ENCODE results near the gene TULP1.

Gene TULP1

DNA sequence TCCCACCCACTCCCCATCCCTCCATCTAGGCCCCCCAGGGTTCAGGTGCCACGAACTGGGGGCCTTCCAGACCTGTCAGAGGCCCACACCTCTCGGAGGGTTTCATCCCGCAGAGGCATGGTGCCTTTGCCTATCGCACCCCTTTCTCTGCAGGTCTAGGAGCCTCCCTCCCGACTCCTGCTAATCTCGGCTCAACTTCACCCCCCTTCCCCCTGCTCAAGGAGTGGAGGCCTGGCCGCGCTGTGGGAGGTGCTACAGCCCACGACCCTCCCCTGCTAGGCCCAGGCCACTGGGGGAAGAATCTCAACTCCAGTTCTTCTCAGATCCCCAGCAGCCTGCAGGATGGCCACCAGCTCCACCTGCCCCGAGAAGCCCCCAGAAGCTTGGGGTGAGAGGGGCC is at the start of gene TULP1:
TSS of gene TULP1 (minus strand) at position 157 of the 400 bp plus-strand sequence. CDS start at position 119, 38 bp downstream.
- Histone ChIP-seq H3K36me3 (ENCODE audit: control insufficient read depth, insufficient read depth, low read length) (no peaks in the 10 kb centered on the region), H3K4me3 (ENCODE audit: low read length) (no peak within 1 kb of the TSS), H3K9ac (ENCODE audit: low read length) (no peak within 1 kb of the TSS), H3K4me1 (ENCODE audit: control insufficient read depth, insufficient read depth, low read length) (peaks cover 4% of the 10 kb centered on the region), H3K27me3 (ENCODE audit: control insufficient read depth, insufficient read depth, low read length) (peaks cover 39% of the 10 kb centered on the region), H3K9me3 (ENCODE audit: control insufficient read depth, low read length) (no peaks in the 10 kb centered on the region)

GRCh38 chr6:35562060-35562459 is 49.4 kb upstream of the TULP1 start:
- H3K4me1 ChIP-seq (ENCODE audit: control insufficient read depth, insufficient read depth, low read length), result no peaks in the 10 kb centered on the region
- no peaks in the 10 kb centered on the region for H3K36me3 ChIP-seq (ENCODE audit: control insufficient read depth, insufficient read depth, low read length)
- no peaks in the 10 kb centered on the region for H3K9me3 ChIP-seq (ENCODE audit: control insufficient read depth, low read length)
- no peaks in the 10 kb centered on the region for H3K27me3 ChIP-seq (ENCODE audit: control insufficient read depth, insufficient read depth, low read length)
- H3K9ac ChIP-seq (ENCODE audit: low read length), result no peak overlapping the region
- H3K4me3 ChIP-seq (ENCODE audit: low read length), result no peak overlapping the region

- Histone ChIP-seq H3K9ac (ENCODE audit: low read length) (no peak overlapping the region), H3K4me1 (ENCODE audit: control insufficient read depth, insufficient read depth, low read length) (no peaks in the 10 kb centered on the region), H3K9me3 (ENCODE audit: control insufficient read depth, low read length) (no peaks in the 10 kb centered on the region), H3K4me3 (ENCODE audit: low read length) (no peak overlapping the region), H3K36me3 (ENCODE audit: control insufficient read depth, insufficient read depth, low read length) (no peaks in the 10 kb centered on the region), H3K27me3 (ENCODE audit: control insufficient read depth, insufficient read depth, low read length) (no peaks in the 10 kb centered on the region)
These were observed 48.4 kb upstream of the TULP1 start for GRCh38 chr6:35561113-35561512.

DNA sequence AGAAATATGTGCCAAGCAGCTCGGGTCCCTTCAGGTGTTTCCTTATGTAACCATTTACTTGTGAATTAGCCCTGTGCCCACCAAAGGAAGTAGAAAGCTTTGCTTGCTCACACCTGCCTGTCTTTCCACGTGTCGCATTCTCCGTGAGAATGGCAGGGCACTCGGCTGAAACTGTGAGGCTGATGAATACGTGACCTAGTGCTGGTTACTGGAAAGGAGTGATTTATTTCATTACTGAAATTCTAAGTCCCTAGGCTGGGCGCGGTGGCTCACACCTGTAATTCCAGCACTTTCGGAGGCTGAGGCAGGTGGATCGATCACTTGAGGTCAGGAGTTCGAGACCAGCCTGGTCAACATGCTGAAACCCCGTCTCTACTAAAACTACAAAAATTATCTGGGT is 45.9 kb upstream of the TULP1 start:
- no peaks in the 10 kb centered on the region for H3K9me3 ChIP-seq (ENCODE audit: control insufficient read depth, low read length)
- no peaks in the 10 kb centered on the region for H3K27me3 ChIP-seq (ENCODE audit: control insufficient read depth, insufficient read depth, low read length)
- H3K9ac ChIP-seq (ENCODE audit: low read length), result no peak overlapping the region
- no peak overlapping the region for H3K4me3 ChIP-seq (ENCODE audit: low read length)
- H3K36me3 ChIP-seq (ENCODE audit: control insufficient read depth, insufficient read depth, low read length), result no peaks in the 10 kb centered on the region
- no peaks in the 10 kb centered on the region for H3K4me1 ChIP-seq (ENCODE audit: control insufficient read depth, insufficient read depth, low read length)

GRCh38 chr6:35557239-35557638 is 44.5 kb upstream of the TULP1 start:
- no peak overlapping the region for H3K9ac ChIP-seq (ENCODE audit: low read length)
- H3K4me1 ChIP-seq (ENCODE audit: control insufficient read depth, insufficient read depth, low read length), result no peaks in the 10 kb centered on the region
- H3K27me3 ChIP-seq (ENCODE audit: control insufficient read depth, insufficient read depth, low read length), result peaks cover 3% of the 10 kb centered on the region
- H3K4me3 ChIP-seq (ENCODE audit: low read length), result no peak overlapping the region
- no peaks in the 10 kb centered on the region for H3K36me3 ChIP-seq (ENCODE audit: control insufficient read depth, insufficient read depth, low read length)
- no peaks in the 10 kb centered on the region for H3K9me3 ChIP-seq (ENCODE audit: control insufficient read depth, low read length)

DNA sequence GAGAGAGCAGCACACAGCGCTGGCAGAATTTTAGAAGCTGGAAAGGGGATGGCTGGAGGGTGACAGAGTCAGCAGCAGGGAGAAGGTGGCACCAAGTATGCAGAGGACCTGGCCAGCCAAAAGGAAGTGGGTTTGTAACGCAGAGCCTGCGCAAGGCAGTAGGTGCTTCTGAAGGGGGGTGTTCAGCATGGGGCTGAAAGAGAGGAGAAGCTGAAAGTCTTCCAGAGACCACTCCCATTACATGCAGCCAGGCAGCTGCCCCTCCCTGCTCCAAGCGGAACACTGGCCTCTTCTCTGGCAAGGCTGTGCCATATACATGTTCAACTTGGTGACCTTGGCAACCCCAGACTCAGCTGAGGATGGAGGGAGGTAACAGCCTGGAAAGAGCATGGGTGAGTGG is 42.1 kb upstream of the TULP1 start:
- Histone ChIP-seq H3K27me3 (ENCODE audit: control insufficient read depth, insufficient read depth, low read length) (peaks cover 3% of the 10 kb centered on the region), H3K4me1 (ENCODE audit: control insufficient read depth, insufficient read depth, low read length) (no peaks in the 10 kb centered on the region), H3K4me3 (ENCODE audit: low read length) (no peak overlapping the region), H3K9ac (ENCODE audit: low read length) (no peak overlapping the region), H3K9me3 (ENCODE audit: control insufficient read depth, low read length) (no peaks in the 10 kb centered on the region), H3K36me3 (ENCODE audit: control insufficient read depth, insufficient read depth, low read length) (no peaks in the 10 kb centered on the region)

DNA sequence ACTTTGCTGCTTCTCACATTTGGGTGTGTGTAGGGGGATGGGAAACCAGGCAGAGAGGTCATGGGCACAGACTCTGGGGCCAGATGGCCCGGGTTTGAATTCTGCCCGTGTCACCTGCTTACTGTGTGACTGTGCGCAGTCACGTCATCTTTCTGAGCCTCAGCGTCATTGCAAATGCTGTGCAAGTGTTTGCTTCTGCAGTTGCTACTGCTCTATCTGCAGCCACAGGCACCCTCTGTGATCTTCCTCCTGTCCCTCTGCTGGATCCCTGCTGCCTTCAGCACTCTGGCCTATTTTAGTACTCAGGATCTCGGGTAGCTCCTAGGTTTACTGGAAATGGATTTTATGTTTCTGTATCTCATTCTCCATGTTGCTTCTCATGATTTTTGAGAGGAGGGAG is 40.6 kb upstream of the TULP1 start:
- Histone ChIP-seq H3K27me3 (ENCODE audit: control insufficient read depth, insufficient read depth, low read length) (peaks cover 3% of the 10 kb centered on the region), H3K36me3 (ENCODE audit: control insufficient read depth, insufficient read depth, low read length) (no peaks in the 10 kb centered on the region), H3K4me3 (ENCODE audit: low read length) (no peak overlapping the region), H3K9ac (ENCODE audit: low read length) (no peak overlapping the region), H3K9me3 (ENCODE audit: control insufficient read depth, low read length) (no peaks in the 10 kb centered on the region), H3K4me1 (ENCODE audit: control insufficient read depth, insufficient read depth, low read length) (no peaks in the 10 kb centered on the region)

DNA sequence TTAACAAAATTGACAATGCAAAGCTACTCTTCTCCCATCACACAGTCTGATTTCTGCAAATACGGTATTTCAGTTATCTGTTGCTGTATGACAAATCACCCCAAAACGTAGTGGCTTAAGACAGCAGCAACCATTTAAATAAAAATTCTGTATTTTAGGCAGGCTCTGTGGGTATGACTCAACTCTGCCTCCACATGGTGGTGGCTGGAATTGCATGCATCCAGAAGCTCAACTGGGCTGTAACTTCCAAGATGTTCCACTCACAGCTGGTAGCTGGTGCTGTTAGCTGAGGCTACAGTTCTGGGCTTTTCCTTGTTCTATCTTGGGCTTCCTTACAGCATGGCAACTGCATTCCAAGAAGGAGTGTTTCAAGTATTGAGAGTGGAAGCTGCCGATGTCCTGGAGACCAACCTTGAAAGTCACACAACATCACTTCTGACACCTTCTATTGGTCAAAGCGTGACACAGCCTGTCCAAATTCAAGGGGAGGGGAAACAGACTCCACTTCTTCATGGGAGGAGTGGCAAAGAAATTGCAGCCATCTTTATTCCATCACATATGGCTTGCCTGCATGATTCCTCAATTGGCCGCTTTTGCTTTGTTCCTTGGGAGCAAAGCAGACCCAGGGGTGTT is 39.7 kb upstream of the TULP1 start:
- no peaks in the 10 kb centered on the region for H3K4me1 ChIP-seq (ENCODE audit: control insufficient read depth, insufficient read depth, low read length)
- peaks cover 3% of the 10 kb centered on the region for H3K27me3 ChIP-seq (ENCODE audit: control insufficient read depth, insufficient read depth, low read length)
- H3K9me3 ChIP-seq (ENCODE audit: control insufficient read depth, low read length), result no peaks in the 10 kb centered on the region
- H3K36me3 ChIP-seq (ENCODE audit: control insufficient read depth, insufficient read depth, low read length), result no peaks in the 10 kb centered on the region
- no peak overlapping the region for H3K9ac ChIP-seq (ENCODE audit: low read length)
- no peak overlapping the region for H3K4me3 ChIP-seq (ENCODE audit: low read length)

GRCh38 chr6:35550437-35550836 is 37.7 kb upstream of the TULP1 start:
- Histone ChIP-seq H3K4me3 (ENCODE audit: low read length) (no peak overlapping the region), H3K4me1 (ENCODE audit: control insufficient read depth, insufficient read depth, low read length) (no peaks in the 10 kb centered on the region), H3K27me3 (ENCODE audit: control insufficient read depth, insufficient read depth, low read length) (peaks cover 8% of the 10 kb centered on the region), H3K9me3 (ENCODE audit: control insufficient read depth, low read length) (no peaks in the 10 kb centered on the region), H3K36me3 (ENCODE audit: control insufficient read depth, insufficient read depth, low read length) (no peaks in the 10 kb centered on the region), H3K9ac (ENCODE audit: low read length) (no peak overlapping the region)

GRCh38 chr6:35547676-35548075 is 35.0 kb upstream of the TULP1 start:
- no peaks in the 10 kb centered on the region for H3K4me1 ChIP-seq (ENCODE audit: control insufficient read depth, insufficient read depth, low read length)
- no peaks in the 10 kb centered on the region for H3K9me3 ChIP-seq (ENCODE audit: control insufficient read depth, low read length)
- no peak overlapping the region for H3K4me3 ChIP-seq (ENCODE audit: low read length)

GRCh38 chr6:35544769-35545361 is 32.2 kb upstream of the TULP1 start:
- H3K9me3 ChIP-seq (ENCODE audit: control insufficient read depth, low read length), result no peaks in the 10 kb centered on the region
- no peak overlapping the region for H3K9ac ChIP-seq (ENCODE audit: low read length)
- H3K4me1 ChIP-seq (ENCODE audit: control insufficient read depth, insufficient read depth, low read length), result no peaks in the 10 kb centered on the region
- no peaks in the 10 kb centered on the region for H3K36me3 ChIP-seq (ENCODE audit: control insufficient read depth, insufficient read depth, low read length)
- H3K4me3 ChIP-seq (ENCODE audit: low read length), result no peak overlapping the region
- peaks cover 11% of the 10 kb centered on the region for H3K27me3 ChIP-seq (ENCODE audit: control insufficient read depth, insufficient read depth, low read length)

More at GRCh38 chr6:35547676-35548075, 35.0 kb upstream of the TULP1 start:
- H3K9ac ChIP-seq (ENCODE audit: low read length), result no peak overlapping the region
- H3K36me3 ChIP-seq (ENCODE audit: control insufficient read depth, insufficient read depth, low read length), result no peaks in the 10 kb centered on the region
- H3K27me3 ChIP-seq (ENCODE audit: control insufficient read depth, insufficient read depth, low read length), result peaks cover 14% of the 10 kb centered on the region

DNA sequence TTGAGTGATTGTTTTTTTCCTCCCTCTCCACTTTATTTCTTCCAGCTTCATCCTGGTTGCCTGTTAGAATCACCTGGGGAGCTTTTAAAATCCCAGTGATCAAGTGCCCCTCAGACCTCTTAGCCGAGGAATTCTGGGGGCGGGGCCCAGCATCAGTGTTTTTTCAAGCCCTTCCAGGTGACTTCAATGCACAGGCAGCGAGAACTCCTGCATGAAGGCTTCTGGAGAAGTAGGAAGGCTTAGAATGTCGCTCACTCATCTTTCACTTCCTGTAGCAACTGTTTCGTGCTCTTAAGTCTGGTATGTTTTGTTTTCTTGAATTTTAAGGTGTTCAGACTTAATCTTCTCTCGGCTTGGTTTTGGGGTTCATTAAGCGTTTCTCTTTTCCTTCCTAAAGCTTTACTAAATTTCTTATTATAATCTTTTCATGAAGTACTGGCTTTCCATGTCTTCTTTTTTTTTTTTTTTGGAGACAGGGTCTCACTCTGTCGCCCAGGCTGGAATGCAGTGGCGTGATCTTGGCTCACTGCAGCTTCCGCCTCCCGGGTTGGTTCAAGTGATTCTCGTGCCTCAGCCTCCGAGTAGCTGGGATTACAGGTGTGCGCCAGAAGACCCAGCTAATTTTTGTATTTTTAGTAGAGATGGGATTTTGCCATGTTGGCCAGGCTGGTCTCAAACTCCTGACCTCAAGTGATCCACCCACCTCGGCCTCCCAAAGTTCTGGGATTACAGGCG is 30.9 kb upstream of the TULP1 start:
- Histone ChIP-seq H3K36me3 (ENCODE audit: control insufficient read depth, insufficient read depth, low read length) (no peaks in the 10 kb centered on the region), H3K9me3 (ENCODE audit: control insufficient read depth, low read length) (no peaks in the 10 kb centered on the region), H3K4me3 (ENCODE audit: low read length) (no peak overlapping the region), H3K9ac (ENCODE audit: low read length) (no peak overlapping the region), H3K4me1 (ENCODE audit: control insufficient read depth, insufficient read depth, low read length) (no peaks in the 10 kb centered on the region), H3K27me3 (ENCODE audit: control insufficient read depth, insufficient read depth, low read length) (peaks cover 11% of the 10 kb centered on the region)
